Stimulated activated CD4-positive, alpha-beta T cell treated with anti-CD3 and anti-CD28 coated beads, TNF-alpha, amount 100 ng/mL, for 24 hours (primary cell): Measurements from ENCODE around the gene MORC2.

ENCODE experiments used
- DNase-seq, 3 experiments: peaks; one replicate each; pipeline ENCODE4 v3.0.0-alpha.2; 2020; ENCODE audit warnings: low read depth in 3 of 3

Gene MORC2

DNA sequence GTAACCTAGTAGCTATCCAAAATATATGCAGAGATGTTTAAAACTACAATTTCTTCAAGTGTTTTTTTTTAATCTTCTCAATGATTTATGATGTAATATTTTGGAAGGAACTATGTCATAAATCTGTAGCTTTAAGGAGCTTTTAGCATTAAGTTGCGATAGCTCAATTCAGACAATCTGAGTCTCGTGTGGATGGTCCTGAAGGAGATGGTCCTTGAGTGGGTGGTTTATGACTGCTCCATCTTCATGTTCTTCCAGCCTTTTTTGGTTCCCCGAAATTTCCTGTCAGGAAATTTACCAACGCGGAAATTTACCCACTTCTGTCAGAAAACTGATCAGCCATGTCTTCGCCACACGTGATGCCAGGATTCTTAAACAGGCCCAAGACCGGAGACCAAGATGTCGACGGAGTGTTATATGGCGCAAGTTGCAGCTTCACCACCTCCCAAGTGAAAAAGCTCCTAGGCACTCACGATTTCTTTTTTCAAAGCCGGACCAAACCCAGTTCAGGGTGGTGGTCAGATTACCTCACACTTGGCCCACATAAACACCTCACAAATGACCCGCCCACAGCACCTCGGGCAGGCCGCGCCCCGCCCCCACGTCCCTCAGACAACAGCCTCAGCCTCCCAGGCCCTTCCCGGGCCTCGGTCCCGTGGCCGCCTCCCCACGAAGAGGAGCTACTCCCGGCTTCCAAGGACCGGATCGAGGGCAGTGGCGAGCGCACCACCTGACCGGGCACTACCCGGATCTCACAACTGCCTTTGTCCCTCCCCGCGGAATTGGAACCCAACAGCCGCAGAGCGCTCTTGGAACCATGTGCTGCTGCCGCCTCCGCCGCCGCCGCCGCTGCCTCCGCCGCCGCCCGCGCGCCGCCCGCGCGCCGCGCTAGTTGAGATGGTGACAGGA, at the start of gene MORC2:
Gene MORC2 (minus strand): TSS at position 760 of the 909 bp plus-strand sequence. CDS start 885 bp downstream, outside the sequence.
- DNase-seq = peak in 1 of 3 experiments; percentile 1

DNA sequence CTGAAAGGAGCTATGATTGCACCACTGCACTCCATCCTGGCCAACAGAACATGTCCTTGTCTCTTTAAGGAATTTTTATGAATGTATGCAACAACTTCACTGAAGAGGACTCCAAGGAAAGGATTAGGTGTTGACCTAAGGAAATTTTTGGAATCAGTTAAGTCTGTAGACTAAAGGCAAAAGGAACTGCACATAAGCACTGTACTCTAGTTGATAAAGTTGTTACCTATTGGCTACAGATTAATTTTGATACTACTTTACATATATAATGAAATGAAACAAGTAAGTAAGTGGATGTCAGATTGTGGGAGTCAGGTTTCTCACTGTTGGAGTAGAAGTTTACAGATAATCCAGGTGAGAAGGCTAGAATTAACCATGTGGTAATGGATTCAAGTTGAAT, 37.0 kb upstream of the MORC2 start:
- DNase-seq = no peak

DNA sequence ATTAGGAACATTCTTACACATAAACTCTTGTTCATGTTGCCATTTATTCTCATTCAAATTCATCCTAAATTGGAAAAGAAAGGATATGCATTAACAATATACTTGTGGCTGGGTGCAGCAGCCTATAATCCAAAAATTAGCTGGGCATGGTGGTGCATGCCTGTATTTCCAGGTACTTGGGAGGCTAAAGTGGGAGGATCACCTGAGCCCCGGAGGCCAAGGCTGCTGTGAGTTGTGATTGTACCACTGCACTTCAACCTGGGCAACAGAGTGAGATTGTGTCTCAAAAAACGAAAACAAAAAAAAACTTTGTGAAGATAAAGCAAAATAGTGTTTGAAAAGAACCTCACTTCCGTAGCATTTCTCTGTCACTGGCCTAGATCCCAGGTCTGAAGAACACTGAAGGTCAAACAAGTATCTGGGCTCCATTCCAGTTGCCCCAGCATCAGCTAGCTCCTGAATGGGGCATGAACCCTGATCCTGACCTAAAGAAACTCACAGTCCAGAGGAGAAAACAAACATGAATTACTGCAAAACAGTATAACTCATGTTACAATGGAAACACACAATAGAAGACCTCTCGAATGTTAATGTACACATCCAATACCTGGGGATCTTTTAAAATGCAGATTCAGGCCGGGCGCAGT, 32.7 kb upstream of the MORC2 start:
- no peak for DNase-seq

DNA sequence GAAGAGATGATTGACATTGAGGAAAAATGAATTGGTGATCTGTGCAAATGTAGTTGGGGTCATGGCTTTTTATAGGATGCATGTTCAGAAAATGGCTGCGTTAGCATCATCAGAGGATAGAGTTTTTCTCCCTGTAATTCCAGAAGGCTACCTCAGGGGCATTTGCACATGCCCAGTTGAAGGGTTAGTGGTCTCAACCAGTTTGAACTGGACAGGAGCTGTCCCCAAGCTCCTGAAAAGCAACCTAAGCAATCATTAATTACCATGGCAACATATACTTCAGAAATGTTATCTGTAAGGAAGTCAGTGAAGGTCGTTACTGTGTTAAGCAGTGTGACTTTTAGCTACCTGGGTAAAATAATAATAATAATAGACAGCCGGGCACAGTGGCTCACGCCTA, 29.8 kb upstream of the MORC2 start:
- no peak for DNase-seq

DNA sequence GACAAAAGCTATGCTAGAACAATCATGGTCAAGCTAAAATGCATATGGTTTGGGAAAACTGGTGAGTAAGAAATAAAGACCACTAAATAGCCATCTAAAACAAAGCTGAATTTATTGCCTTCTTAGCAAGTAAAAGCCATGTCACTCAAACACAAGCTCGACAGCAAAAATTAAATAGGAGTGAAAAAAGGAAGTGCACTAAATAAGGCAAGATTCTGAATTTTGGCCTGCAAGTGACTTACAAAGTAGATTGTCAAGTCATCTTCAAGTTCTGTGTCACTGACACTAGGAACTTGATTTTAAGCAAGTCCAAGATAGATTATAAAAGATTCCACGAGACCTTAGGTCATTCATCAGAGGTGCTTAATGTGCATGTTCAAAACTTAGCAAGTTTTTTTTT, 27.9 kb upstream of the MORC2 start:
- no peak for DNase-seq

DNA sequence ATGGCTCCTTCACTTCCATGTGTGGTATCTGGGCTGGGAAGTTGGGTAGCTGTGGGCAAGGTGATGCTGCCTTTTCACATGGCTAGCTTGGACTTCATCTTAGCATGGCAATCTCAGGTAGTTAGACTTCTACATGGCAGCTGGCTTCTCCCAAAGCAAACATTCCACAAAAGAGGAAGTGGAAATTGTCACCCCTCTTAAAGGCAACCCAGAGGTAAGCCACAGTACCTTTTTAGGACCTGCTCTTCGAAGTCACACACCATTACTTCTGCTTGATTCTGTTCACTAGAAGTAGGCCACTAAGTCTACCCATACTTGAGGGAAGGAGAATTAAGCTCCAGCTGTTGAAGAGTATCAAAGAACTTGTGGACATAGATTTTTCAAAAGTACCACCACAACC, 26.4 kb upstream of the MORC2 start:
- DNase-seq = no peak

DNA sequence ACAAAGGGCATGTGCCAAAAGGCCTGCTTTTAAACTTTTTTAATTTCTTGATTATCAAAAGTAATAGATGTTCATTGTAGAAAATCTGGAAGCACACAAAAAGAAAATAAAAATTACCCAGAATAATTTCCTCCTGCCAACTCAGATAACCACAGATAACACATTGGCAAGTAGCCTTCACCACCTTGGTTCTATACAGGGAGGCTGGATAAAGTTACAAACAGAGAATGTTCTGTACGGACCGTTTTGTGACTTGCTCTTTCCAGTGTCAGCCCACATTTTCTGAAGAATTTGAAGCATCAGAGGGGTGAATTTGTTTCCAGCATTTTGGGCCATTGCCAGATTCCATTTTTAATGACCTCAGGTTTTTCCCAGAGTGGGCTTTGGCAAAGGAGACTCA, 24.0 kb upstream of the MORC2 start:
- no peak for DNase-seq

DNA sequence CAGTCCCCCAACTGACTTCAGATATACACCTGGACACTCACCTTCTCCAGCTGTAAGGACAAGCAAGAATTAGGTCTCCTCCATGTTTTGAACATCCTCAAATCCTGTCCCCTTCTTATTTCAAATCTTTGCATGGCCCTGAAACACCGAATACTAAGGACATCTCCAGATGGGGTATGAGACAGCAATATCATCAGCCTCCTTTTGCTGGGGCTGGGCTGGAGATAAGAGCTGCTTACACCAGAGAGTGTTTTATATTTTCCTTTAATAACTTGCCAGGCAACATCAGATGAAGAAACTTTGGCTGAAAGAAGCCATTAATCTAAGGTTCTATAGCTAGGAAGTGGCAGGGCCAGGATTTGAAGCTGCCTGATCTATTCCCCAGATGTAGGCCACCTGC, 22.1 kb upstream of the MORC2 start:
- no peak for DNase-seq

DNA sequence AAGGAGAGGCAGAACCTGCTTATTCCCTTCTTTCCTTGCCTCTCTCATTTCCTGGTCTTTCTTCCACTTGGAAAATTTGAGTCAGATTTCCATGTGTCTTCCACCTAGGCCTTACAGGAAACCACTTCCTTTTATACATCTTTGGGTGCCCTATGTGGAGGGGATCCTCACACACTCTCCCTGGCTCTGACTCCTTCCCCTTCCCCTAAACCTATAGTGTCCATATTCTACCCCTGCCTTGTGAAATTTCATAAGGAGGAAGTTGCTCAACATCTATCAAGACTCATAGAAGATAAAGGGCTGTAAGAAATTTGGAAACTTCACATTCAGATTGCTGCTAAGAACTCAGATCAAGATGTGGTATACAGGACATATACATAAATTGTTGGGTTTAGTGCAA, 20.9 kb upstream of the MORC2 start:
- no peak for DNase-seq

DNA sequence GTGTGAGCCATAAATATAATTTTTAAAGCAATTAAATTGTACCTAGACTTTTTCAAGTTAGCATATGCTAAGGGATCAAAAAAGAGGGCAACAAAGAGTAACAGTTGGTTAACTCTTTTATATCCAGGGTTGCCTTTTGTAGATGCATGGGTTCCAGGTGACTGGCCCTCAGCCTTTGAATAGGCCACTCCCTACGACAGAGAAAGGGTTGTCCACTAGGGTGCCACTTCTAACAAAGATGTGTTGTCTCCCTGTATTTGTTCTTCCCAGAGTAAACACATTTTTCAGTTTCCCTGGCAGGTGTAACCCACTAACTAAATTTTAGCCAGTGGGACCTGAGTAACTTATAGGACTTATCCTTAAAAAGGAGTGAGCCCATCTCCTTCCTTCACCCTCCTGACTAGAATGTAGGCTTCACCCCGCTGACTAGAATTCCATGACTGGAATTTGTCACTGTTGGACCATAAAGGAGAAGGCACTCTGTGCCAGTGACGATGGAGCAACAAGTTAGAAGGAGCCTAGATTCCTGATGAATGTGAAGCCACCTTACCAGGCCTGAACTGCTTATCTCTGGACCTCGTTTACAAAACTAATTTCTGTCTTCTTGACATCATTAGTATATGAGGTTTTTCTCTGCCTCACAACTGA, 17.1 kb upstream of the MORC2 start:
- no peak for DNase-seq

DNA sequence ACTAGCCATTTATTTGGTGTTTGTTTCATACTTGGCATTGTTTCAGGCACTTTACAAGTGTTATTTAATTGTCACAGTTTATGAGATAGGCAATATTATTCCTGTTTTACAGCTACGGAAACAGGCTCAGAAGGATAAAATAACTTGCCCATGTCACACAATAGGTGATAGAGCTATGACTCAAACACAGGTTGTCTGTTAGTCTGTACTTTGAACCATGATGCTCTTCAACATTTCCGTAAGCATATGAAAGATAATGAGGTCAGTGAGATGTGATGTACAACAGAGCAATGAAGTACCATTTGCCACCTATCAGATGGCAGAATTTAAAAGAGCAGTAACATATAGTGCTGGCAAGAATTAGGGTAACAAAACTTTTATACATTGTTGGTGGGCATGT, 15.7 kb upstream of the MORC2 start:
- DNase-seq = no peak

DNA sequence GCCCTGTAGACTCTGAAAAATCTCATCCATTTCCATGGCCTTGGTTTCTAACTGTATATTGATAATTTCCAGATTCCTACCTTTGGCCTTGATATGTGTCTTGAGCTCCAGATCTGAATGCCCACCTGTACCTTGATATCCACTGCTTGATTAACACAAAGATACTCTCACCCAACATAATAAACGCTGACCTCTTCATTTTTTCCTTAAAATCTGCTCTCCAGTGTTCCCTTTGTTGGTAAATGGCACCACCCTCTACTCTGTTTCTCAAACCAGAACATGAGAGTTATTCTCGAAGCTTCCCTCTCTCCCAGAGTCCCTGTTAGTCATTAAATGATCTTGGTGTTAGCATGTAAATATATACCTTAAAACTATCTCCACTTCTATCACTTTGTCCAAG, 13.9 kb upstream of the MORC2 start:
- DNase-seq = no peak

DNA sequence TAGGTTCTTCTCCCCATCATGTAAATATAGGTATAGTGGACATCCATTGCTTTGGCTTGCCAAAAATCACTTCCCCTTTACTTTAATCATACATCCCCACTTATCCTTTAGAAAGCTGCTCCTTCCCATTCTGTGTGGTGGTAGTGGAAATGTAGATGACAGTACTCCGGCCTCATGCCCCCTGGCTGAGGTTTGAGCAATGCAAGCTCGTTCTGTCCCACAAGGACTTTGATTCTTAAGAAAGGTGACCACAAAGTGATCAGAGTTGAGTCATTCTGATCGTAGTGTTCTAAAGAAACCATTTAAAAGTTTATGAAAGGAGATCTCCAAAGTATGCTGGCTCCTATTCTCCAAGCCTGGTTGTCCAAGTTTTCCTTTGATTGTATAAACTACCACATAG, 11.4 kb upstream of the MORC2 start:
- DNase-seq = no peak

DNA sequence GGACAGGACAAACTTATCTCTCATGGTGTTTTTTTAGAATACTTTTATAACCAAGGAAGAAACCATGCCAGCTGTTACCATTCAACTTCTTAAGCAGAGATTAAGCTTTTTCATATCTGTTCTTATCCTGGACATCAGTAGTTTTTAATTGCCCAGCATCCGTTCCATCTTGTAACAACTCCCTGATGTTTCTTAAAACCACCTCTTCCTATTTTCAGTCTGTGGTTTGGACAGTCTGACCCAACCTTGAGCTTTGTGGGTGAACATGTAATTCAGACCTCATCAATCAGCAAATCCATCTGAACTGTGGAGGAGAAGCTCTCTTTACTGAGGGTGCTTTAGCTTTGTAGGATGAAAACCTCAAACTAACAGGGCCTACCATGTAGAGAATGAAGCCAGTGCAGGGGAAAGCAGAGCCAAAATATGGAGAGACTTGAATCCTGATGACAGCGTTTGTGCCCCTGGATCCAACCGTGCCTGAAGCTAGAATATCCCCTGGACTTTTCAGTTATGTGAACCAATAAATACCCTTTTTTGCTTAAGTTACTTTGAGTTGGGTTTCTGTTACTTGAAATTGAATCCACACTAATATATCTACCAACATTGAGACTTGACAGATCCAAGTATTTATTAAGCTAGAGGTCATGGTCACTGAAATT, 9.9 kb upstream of the MORC2 start:
- DNase-seq = no peak

DNA sequence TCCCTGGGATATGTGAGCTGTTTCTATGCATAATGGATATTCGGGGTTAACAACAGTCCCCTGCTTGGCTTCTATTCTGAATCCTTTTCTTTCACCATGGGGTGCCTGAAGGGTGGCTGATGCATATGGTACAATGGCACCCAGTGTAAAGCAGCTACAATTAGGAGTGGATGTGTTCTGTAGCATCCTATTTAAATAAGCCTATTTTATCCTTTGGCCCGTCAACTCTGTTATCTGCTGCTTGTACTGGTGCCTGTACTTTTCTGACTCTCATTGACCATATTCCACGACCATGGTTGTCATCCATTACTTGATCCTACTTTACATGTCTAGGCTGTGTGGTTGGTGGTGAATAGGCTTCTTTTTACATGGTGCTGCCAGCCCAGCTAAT, 1.8 kb upstream of the MORC2 start:
- DNase-seq = no peak

DNA sequence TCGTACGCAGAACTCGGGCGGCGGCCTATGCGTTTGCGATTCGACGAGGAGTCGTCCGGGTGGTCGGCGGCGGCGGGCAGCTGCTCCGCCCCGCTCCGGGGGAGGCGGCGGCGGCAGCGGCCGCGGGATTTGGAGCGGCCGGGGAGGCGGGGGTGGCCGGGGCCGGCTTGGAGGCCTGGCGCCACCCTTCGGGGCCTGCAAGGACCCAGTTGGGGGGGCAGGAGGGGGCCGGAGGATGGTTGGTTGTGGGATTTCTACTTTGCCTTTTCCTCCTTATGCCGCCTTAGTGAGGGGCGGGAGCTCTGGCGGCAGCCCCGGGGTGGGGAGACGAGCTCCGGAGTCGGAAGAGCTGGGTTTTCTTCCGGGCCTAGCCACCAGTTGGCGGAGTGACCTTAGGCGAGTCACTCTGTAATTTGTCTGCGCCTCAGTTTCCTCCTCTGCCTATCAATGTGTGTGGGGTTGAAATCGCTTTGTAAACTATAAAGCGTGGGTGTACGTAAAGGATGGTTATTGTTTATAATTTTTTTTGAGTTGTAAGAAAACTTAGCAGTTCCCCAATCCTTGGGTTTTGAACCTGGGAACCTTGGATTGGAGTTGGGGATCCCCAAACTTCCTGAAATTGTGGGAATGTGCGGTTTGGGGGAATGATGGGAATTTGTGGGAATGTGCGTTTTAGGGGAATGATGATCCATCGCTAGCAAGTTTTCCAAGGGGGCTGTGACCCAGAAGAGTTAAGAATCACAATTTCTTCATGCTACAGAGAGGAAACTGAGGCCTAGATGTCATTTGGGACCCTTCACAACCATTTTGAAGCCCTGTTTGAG, 1.2 kb upstream of the MORC2 start:
- DNase-seq = peak in 2 of 3 experiments; percentile 3 to 23

DNA sequence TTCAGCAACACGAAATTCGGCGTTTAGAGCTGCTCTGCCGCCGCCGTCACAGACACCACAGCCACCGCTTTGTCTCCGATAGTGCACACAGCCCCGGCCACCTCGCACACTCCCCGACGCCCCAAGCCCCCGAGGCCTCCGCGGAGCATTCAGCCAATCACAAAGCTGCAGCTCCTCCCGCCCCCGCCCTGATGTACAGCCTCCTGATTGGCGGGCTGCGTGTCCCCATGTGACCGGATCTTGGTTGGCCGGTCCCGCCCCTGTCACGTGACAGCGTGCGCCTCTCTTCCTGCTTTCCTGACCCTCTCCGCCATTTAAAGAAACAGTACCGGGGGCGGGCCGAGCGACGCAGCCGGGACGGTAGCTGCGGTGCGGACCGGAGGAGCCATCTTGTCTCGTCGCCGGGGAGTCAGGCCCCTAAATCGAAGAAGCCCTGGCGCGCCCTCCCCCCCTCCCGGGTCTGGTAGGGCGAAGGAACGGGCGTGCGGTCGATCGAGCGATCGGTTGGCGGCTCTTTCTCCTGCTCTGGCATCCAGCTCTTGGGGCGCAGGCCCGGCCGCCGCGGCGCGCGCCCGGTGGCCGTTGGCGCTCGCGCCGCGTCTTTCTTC, 454 bp upstream of the MORC2 start, which contains the start of gene TUG1:
Gene TUG1 (plus strand): TSS at position 342 of the 608 bp plus-strand sequence.
- peak; percentile 94 to 98 (median 96) for DNase-seq

DNA sequence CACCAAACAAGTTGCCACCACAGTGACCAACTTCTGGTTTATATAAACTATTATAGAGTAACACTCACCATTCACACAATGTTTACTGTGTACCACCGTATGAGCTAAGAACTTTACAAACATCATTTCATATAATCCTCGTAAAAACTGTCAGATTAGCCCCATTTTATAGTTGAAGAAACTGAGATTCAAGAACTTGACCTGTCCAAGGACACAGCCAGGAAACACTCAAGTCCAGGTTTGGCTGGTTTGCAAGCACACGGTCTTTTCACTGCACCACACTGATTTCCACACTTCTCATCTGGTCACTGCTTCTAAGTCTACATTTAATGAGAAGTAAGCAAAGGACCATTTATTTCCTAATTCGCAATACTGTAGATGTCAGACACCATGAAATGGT, 3.7 kb downstream of the MORC2 start:
- DNase-seq = no peak

DNA sequence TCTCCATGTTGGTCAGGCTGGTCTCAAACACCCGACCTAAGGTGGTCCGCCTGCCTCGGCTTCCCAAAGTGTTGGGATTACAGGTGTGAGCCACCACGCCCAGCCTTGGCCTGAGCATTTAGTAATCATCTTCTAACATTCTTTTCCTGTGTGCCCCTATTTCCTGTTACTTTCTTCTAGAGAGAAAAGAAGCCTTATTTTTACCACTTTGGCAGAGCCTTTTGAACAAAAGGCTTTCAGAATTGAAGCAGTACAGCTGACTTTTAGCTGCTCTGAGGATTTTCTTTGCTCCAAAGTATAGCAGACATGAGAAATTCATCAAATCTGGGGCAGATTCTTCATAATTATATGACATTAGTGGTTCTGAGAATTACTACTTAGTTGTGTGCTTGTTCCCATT, 13.4 kb downstream of the MORC2 start:
- DNase-seq = no peak

DNA sequence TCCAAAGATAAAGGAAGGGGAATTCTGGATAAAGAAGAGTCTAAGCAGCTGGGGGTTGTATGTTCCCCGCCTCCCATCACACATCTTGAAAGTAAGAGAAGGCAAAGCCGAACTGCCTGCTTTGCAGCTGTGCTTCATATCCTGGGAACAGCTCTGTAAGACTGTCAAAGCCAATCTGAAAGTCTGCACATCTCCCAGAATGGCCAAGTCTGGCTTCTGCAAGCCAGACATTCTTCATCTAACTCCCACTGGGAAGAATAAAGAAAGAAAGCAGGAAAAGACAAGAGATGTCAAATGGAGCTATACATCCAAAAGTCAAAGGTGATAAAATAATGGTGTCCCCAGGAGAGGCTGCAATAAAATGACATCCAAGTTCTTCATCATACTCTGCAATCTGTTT, 15.4 kb downstream of the MORC2 start:
- DNase-seq = no peak
